Prostate gland (tissue), 2 donors: ENCODE measurements around the gene ITGA11. TPM values are rescaled to one million over a fixed set of nuclear protein-coding genes. Genes with fewer than 3 reads are reported as not detected.

Experiments
- DNase-seq: peaks from one replicate; pipeline ENCODE4 v3.0.0-alpha.2; 2019; ENCODE audit warnings: low spot score
- H3K27ac ChIP-seq, 2 donors: fragments of 200-600 bp; sonication (generic); 2 replicates each; pipeline ENCODE4 v1.5.1; 2017 to 2019
- H3K27me3 ChIP-seq: fragments of 200-600 bp; sonication (generic); replicated peaks from 2 replicates; pipeline ENCODE4 v1.5.1; 2019; ENCODE audit not compliant: insufficient read depth
- H3K36me3 ChIP-seq, 2 donors: fragments of 200-600 bp; sonication (generic); 1 replicate in 1 of 2; 2 replicates in 1 of 2; pipeline versions ENCODE4 v1.5.1 to v1.8.1; 2017 to 2019
- H3K4me1 ChIP-seq: fragments of 200-600 bp; sonication (generic); replicated peaks from 2 replicates; pipeline ENCODE4 v1.5.1; 2019
- H3K4me3 ChIP-seq, 2 donors: fragments of 200-600 bp; sonication (generic); 2 replicates each; pipeline ENCODE4 v1.5.1; 2017 to 2019
- H3K9me3 ChIP-seq: fragments of 200-600 bp; sonication (generic); 2 replicates; pipeline ENCODE4 v1.5.1; 2017
- POLR2A ChIP-seq: fragments of 450-650 bp; IDR thresholded peaks from one replicate; pipeline ENCODE4 v1.6.1; 2016; ENCODE audit warnings: antibody characterized with exemption, mild to moderate bottlenecking
- POLR2AphosphoS5 ChIP-seq: sonication (generic); formaldehyde crosslinking; IDR thresholded peaks from one replicate; pipeline ENCODE4 v1.6.1; 2017; ENCODE audit warnings: antibody characterized with exemption
- WGBS: methylation state at CpG from one replicate; pipeline ENCODE4 v1.1.5; 2018; 5-methylcytosine and 5-hydroxymethylcytosine counted together
- intact Hi-C: fragments of 100-400 bp; cut with DNase I; formaldehyde crosslinking; loops from one replicate; pipeline ENCODE4 v1.14.2; 2022
- total RNA-seq, 2 donors: library from RNA; depleted of rRNA; stranded (reverse); fragments of >200 nt; gene quantifications; one replicate each; pipeline ENCODE4 v1.1.0, GENCODE V29; 2016
- TF ChIP-seq, protein P1 (sequence below), 4 experiments: fragments of 200-600 bp in 2 of 4; fragments of 450-650 bp in 2 of 4; sonication (generic) in 2 of 4; IDR thresholded peaks; 1 replicate in 3 of 4; 2 replicates in 1 of 4; pipeline ENCODE4 v1.5.1; 2016 to 2019; ENCODE audit warnings: antibody characterized with exemption in 4 of 4, mild to moderate bottlenecking in 2 of 4, moderate library complexity in 2 of 4

Gene ITGA11
- total RNA-seq, 2 donors from 2014 or later = 2.0 to 11.0 TPM

DNA sequence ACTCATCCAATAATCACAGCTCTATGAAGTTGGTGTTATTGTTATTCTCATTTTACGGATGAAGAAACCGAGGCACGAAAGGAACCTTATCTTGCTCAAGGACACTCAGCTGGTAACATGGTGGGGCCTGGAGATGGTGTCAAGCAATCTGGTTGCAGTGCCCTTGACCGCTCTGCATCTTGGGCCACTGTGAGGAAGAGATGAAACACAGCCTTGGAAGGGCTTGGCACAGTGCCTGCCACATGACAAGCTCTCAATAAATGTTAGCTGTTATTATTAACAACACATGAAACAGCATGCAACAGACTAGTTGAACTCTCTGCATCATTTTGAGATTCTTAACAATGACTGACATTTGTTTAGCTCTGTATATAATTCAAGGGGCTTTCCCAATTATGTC lies 10.1 kb upstream of the ITGA11 start:
- H3K9me3 ChIP-seq = no peaks in the 10 kb centered on the region
- DNase-seq = no peak
- H3K27ac ChIP-seq = no peak overlapping the region
- H3K36me3 ChIP-seq = no peaks in the 10 kb centered on the region
- no peaks in the 10 kb centered on the region for H3K27me3 ChIP-seq
- TF ChIP-seq, protein P1, sequence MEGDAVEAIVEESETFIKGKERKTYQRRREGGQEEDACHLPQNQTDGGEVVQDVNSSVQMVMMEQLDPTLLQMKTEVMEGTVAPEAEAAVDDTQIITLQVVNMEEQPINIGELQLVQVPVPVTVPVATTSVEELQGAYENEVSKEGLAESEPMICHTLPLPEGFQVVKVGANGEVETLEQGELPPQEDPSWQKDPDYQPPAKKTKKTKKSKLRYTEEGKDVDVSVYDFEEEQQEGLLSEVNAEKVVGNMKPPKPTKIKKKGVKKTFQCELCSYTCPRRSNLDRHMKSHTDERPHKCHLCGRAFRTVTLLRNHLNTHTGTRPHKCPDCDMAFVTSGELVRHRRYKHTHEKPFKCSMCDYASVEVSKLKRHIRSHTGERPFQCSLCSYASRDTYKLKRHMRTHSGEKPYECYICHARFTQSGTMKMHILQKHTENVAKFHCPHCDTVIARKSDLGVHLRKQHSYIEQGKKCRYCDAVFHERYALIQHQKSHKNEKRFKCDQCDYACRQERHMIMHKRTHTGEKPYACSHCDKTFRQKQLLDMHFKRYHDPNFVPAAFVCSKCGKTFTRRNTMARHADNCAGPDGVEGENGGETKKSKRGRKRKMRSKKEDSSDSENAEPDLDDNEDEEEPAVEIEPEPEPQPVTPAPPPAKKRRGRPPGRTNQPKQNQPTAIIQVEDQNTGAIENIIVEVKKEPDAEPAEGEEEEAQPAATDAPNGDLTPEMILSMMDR (IDR thresholded peaks at IDR 0.05) = no peak
- TF ChIP-seq POLR2AphosphoS5 = no peak
- TF ChIP-seq POLR2A = no peak
- WGBS = 82% methylated on average over 4 of the region's 4 CpGs
- intact Hi-C loops = no loop called here
- H3K4me1 ChIP-seq = no peaks in the 10 kb centered on the region
- no peak overlapping the region for H3K4me3 ChIP-seq

DNA sequence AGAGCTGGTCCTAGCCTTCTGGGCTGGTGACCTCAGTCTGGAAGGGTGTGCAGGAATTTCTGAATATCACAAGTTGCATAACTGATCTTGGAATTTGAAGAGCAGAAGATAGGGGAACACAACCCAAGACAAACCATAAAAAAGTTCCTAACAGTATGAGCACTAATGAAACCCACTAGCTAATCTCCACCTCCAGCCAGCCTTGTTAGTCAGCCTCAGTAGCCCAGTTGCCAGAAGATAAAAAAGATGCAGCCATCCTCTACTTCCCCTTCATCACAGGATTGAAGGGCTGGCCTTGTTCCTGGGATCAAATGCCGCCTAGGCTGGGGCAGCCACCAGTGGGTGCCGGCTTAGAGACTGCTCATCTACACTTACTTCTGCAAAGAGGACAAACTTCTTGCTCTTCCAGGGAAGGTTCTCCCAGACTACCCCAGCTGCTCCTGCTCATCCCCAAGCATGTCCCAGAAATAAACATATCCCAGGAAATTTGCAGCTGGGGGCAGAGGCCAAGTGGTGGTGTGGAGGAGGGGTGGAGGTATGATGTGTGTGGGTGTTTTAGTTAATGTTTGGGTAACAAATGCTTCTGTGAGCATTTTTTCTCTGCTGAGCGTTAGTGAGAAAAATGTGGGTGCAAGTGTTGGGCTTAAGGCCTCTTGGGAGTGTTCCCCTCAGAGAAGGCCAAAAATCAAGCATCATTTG lies 9.2 kb upstream of the ITGA11 start:
- WGBS = 61% methylated on average over 3 of the region's 3 CpGs
- Histone ChIP-seq H3K9me3 (no peaks in the 10 kb centered on the region), H3K4me3 (no peak overlapping the region), H3K4me1 (no peaks in the 10 kb centered on the region), H3K36me3 (no peaks in the 10 kb centered on the region), H3K27me3 (no peaks in the 10 kb centered on the region), H3K27ac (no peak overlapping the region)
- DNase-seq = no peak
- TF ChIP-seq POLR2AphosphoS5 = no peak
- TF ChIP-seq, protein P1 (IDR thresholded peaks at IDR 0.05) = no peak
- TF ChIP-seq POLR2A = no peak
- intact Hi-C loops = no loop called here

DNA sequence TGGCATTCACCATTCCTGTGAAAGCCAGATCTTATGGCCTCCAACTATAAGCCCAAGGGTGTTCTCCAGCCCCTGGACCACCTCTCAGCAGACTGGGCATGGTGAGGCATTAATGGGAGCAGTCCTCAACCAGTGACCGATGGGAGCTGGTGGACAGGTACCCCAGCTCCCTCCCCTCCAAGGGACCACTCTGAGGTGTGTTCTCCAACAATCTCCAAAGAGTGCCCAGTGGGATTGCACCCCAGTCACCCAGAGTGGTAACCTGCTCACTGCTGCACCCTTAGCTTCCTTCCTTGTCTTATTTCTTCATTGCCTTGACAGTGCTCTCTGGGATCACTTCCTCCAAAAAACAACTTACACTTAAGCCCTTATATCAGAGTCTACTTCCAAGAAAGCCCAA lies 8.2 kb upstream of the ITGA11 start:
- no peak overlapping the region for H3K27ac ChIP-seq

DNA sequence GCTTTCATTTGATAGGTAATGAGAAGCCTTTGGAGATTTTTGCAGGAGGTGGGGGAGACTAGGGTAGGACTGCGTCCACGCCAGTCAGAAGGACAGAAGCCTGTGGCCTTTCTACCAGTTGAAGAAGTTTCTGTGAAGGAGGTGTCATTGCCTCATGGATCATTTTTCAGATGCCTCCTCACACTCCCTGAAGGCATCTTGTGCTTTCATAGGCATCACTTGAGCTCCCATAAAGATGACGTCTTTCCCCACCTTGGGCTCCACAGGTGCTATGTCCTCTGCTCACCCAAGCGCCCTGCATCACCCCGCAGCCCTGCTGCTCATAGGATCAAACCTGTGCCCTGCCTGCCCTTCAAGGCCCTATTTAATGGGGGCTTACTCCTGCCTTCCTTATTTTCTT lies 7.5 kb upstream of the ITGA11 start:
- H3K9me3 ChIP-seq = no peaks in the 10 kb centered on the region
- no peak overlapping the region for H3K4me3 ChIP-seq
- intact Hi-C loops = no loop called here
- TF ChIP-seq POLR2AphosphoS5 (no peak), POLR2A (no peak)
- TF ChIP-seq, protein P1 (IDR thresholded peaks at IDR 0.05) = no peak
- no peaks in the 10 kb centered on the region for H3K27me3 ChIP-seq
- WGBS = 95% methylated on average over 5 of the region's 5 CpGs
- no peaks in the 10 kb centered on the region for H3K36me3 ChIP-seq
- no peak overlapping the region for H3K27ac ChIP-seq
- no peaks in the 10 kb centered on the region for H3K4me1 ChIP-seq
- no peak for DNase-seq

More for the DNA sequence above, 8.2 kb upstream of the ITGA11 start:
- Histone ChIP-seq H3K27me3 (no peaks in the 10 kb centered on the region), H3K36me3 (no peaks in the 10 kb centered on the region), H3K4me1 (no peaks in the 10 kb centered on the region), H3K9me3 (no peaks in the 10 kb centered on the region), H3K4me3 (no peak overlapping the region)
- WGBS = 100% methylated on average over 1 of the region's 1 CpG
- DNase-seq = no peak
- intact Hi-C loops = no loop called here
- TF ChIP-seq POLR2A = no peak
- TF ChIP-seq, protein P1 (IDR thresholded peaks at IDR 0.05) = no peak
- no peak for TF ChIP-seq POLR2AphosphoS5

DNA sequence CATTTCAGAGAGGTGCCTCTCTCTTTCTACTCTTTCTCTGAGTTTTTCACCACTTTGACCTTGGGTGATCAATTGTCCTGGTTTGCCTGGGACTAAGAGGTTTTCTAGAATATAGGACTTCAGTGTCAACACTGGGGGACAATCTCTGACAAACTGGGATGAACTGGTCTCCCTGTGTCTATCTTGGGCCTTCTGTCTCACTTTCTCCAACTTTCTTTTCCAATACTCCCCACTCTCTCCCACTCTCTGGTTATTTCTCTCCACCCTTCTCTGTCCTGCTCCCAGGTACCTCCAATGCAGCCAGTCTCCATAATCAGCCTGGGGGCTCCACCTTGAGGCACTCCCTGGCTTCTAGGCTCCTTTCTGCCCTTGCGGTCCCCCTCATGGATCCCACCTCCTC lies 4.7 kb upstream of the ITGA11 start:
- TF ChIP-seq POLR2AphosphoS5 (no peak), POLR2A (no peak)
- TF ChIP-seq, protein P1 (IDR thresholded peaks at IDR 0.05) = no peak
- Histone ChIP-seq H3K4me1 (peaks cover 8% of the 10 kb centered on the region), H3K4me3 (no peak overlapping the region), H3K27me3 (no peaks in the 10 kb centered on the region), H3K9me3 (no peaks in the 10 kb centered on the region), H3K27ac (no peak overlapping the region), H3K36me3 (no peaks in the 10 kb centered on the region)
- intact Hi-C loops = no loop called here
- peak; percentile 0 for DNase-seq
- 89% methylated on average over 1 of the region's 1 CpG for WGBS
